ENCODE measurements around the gene CT47C1. TPM values are rescaled to one million over a fixed set of nuclear protein-coding genes. Genes with fewer than 3 reads are reported as not detected.
"Not testable (repeated sequence)": the region's sequence is repeated elsewhere in the genome, so short reads cannot be mapped to it uniquely, and the experiment has no call there.

CT47C1 gene
- total and polyA plus RNA-seq, 2 of the 13 experiments (the other 11 are each of a cell fraction or from before 2014, with no cell fraction given), result not detected

DNA sequence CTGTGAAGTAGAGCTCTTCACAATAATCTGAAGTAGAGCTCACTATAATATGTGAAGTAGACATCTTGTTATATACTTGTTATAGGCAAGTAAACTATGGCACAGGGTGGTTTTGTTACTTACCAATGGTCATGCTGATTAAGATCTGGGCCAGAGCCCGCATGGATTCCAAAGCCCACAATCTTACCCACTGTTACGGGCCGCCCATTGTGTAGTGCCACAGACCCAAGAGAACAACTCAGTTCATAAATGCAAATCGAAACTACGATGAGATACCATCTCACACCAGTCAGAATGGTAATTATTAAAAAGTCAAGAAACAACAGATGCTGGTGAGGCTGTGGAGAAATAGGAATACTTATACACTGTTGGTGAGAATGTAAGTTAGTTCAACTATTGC is 46.9 kb upstream of the CT47C1 start (continued):
- TF ChIP-seq ATF3 (CRISPR knock-in tag; IDR thresholded peaks at IDR 0.05), result no peak
- TF ChIP-seq ZFP41 (CRISPR knock-in tag; IDR thresholded peaks at IDR 0.05; ENCODE audit: borderline replicate concordance), result no peak
- TF ChIP-seq ZNF383 (CRISPR knock-in tag; IDR thresholded peaks at IDR 0.05; ENCODE audit: borderline replicate concordance), result no peak
- TF ChIP-seq HNRNPLL (IDR thresholded peaks at IDR 0.05; ENCODE audit: low read depth, low read length, poor library complexity, severe bottlenecking), result no peak
- TF ChIP-seq RBM22 (optimal IDR thresholded peaks at IDR 0.05; ENCODE audit: low read length), result no peak
- no peak for TF ChIP-seq ZC3H13 (CRISPR knock-in tag; IDR thresholded peaks at IDR 0.05)

DNA sequence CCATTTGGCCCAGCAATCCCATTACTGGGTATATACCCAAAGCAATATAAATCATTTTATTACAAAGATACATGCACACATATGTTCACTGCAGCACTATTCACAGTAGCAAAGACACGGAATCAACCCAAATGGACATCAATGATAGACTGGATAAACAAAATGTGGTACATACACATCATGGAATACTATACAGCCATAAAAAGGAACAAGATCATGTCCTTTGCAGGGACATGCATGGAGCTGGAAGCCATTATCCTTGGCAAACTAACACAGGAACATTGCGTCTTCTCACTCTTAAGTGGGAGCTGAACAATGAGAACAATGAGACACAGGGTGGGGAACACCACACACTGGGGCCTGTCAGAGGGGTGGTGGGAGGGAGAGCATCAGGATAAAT is 46.4 kb upstream of the CT47C1 start:
- H4K20me1 ChIP-seq (ENCODE audit: insufficient read depth, low read length); ATAC-seq; H3K9me3 ChIP-seq (ENCODE audit: low read length); in situ Hi-C loops (cut with HindIII; ENCODE audit: extremely low pct_ligation_motif_present, low pct_unique_long_range_greater_than_20kb); H3K4me1 ChIP-seq (ENCODE audit: insufficient read depth, low read length); H2AFZ ChIP-seq (ENCODE audit: low read length); H3K4me3 ChIP-seq (replicated peaks in 1 of 3; ENCODE audit: insufficient read depth in 1 of 3, low read depth in 2 of 3, low read length in 3 of 3); BruUV-seq (replicated peaks); H3K79me2 ChIP-seq (ENCODE audit: insufficient read depth, low read length); CTCF ChIA-PET (ENCODE audit: low intra/inter-chr PET ratio, low total read pairs); H3K36me3 ChIP-seq (replicated peaks in 1 of 2; ENCODE audit: control insufficient read depth in 1 of 2, insufficient read depth in 2 of 2, low read length in 2 of 2); H3K9ac ChIP-seq (ENCODE audit: insufficient read depth, low read depth, low read length); H3K27ac ChIP-seq (ENCODE audit: extremely low read length, insufficient read depth, low read length); DNase-seq (ENCODE audit: low spot score); POLR2A ChIA-PET; H3K27me3 ChIP-seq (ENCODE audit: control insufficient read depth in 1 of 2, insufficient read depth in 2 of 2, low read length in 2 of 2); FAIRE-seq; H3K4me2 ChIP-seq (ENCODE audit: low read depth, low read length); intact Hi-C loops (cut with micrococcal nuclease; ENCODE audit: unreplicated experiment): not testable (repeated sequence)
- 79% methylated on average over 2 of the region's 2 CpGs for WGBS (ENCODE audit: low lambda C conversion rate)

Measured in HepG2 (cell line).